ENCODE data around the gene RFTN2. TPM values are rescaled to one million over a fixed set of nuclear protein-coding genes. Genes with fewer than 3 reads are reported as not detected.
"Not testable (repeated sequence)": the region's sequence is repeated elsewhere in the genome, so short reads cannot be mapped to it uniquely, and the experiment has no call there.

Gene RFTN2
- total RNA-seq, 1 experiment from 2014 or later, result not detected

DNA sequence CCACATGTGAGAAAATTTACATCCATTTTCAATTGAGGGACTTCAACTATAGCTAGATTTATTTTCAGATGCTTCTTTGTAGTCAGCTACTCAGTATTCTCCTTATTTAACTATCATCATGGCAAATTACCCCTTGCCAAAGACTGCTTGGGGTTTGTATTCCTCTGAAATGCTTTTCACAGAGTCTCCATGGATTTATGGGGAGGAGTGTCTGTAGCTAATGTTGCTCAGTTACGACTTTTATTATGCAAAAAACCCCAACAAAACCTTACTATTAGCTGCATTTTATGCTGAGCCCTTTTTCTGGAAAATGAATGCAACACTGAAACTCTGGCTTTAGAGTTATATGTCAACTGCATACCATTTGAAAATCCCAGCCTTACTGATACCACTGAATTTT is 78.6 kb downstream of the RFTN2 start:
- TF ChIP-seq CTCF (IDR thresholded peaks at IDR 0.05) (no peak), POLR2AphosphoS5 (IDR thresholded peaks at IDR 0.05; ENCODE audit: low read depth, low read length) (no peak), SIN3A (IDR thresholded peaks at IDR 0.05; ENCODE audit: borderline replicate concordance, insufficient read depth, low read depth, low read length) (no peak), TCF7L2 (IDR thresholded peaks at IDR 0.05; ENCODE audit: low read depth, low read length) (no peak)
- TF ChIP-seq, protein P1, sequence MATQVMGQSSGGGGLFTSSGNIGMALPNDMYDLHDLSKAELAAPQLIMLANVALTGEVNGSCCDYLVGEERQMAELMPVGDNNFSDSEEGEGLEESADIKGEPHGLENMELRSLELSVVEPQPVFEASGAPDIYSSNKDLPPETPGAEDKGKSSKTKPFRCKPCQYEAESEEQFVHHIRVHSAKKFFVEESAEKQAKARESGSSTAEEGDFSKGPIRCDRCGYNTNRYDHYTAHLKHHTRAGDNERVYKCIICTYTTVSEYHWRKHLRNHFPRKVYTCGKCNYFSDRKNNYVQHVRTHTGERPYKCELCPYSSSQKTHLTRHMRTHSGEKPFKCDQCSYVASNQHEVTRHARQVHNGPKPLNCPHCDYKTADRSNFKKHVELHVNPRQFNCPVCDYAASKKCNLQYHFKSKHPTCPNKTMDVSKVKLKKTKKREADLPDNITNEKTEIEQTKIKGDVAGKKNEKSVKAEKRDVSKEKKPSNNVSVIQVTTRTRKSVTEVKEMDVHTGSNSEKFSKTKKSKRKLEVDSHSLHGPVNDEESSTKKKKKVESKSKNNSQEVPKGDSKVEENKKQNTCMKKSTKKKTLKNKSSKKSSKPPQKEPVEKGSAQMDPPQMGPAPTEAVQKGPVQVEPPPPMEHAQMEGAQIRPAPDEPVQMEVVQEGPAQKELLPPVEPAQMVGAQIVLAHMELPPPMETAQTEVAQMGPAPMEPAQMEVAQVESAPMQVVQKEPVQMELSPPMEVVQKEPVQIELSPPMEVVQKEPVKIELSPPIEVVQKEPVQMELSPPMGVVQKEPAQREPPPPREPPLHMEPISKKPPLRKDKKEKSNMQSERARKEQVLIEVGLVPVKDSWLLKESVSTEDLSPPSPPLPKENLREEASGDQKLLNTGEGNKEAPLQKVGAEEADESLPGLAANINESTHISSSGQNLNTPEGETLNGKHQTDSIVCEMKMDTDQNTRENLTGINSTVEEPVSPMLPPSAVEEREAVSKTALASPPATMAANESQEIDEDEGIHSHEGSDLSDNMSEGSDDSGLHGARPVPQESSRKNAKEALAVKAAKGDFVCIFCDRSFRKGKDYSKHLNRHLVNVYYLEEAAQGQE (IDR thresholded peaks at IDR 0.05; ENCODE audit: insufficient read depth in 1 of 2, low read depth in 2 of 2, low read length in 1 of 2), result no peak
- in situ Hi-C loops (cut with HindIII; ENCODE audit: low pct_unique_long_range_greater_than_20kb, low sequenced_read_pairs) (no loop called here), intact Hi-C loops (cut with micrococcal nuclease; ENCODE audit: unreplicated experiment) (loop anchor here (10.0 kb wide), 1 partner anchor 178 kb away; no protein-coding TSS in a partner anchor)
- no peaks in the 10 kb centered on the region for H3K9me3 ChIP-seq (ENCODE audit: control insufficient read depth, insufficient read depth, low read depth, low read length)
- no TSS peak for BruUV-seq (replicated peaks)
- ChIA-PET POLR2A (no interaction called here), CTCF (no interaction called here)
- H3K27ac ChIP-seq (ENCODE audit: low read length), result no peak overlapping the region
- DNase-seq (ENCODE audit: low read depth, low spot score) (no peak), ATAC-seq (no peak)
- H3K4me3 ChIP-seq (ENCODE audit: low read depth in 2 of 2, low read length in 2 of 2), result no peak overlapping the region
- H3K4me1 ChIP-seq (ENCODE audit: control insufficient read depth, insufficient read depth, low read length), result no peaks in the 10 kb centered on the region
- peaks cover 4% of the 10 kb centered on the region; the same call in 1 of the 2 replicates for H3K27me3 ChIP-seq (ENCODE audit: control insufficient read depth, insufficient read depth, low read length)
- H3K36me3 ChIP-seq (ENCODE audit: control insufficient read depth, insufficient read depth, low read length), result no peaks in the 10 kb centered on the region

DNA sequence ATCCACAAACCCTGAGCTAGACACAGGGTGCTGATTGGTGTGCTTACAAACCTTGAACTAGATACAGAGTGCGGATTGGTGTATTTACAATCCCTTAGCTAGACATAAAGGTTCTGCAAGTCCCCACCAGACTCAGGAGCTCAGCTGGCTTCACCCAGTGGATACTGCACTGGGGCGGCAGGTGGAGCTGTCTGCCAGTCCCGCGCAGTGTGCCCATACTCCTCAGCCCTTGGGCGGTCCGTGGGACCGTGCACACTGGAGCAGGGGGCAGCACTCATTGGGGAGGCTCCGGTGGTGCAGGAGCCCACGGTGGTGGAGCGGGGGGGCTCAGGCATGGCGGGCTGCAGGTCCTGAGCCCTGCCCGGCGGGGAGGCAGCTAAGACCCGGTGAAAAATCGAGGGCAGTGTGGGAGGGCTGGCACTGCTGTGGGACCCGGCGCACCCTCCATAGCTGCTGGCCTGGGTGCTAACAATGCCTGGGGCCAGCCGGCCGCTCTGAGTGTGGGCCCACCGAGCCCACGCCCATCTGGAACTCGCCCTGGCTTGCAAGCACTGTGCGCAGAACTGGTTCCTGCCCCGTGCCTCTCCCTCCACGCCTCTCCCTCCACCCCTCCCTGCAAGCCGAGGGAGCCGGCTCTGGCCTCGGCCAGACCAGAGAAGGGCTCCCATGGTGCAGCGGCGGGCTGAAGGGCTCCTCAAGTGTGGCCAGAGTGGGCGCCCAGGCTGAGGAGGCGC is 83.9 kb downstream of the RFTN2 start:
- DNase-seq (ENCODE audit: low read depth, low spot score) (no peak), ATAC-seq (no peak)
- no peaks in the 10 kb centered on the region for H3K4me1 ChIP-seq (ENCODE audit: control insufficient read depth, insufficient read depth, low read length)
- CTCF ChIA-PET, result no interaction called here
- BruUV-seq (replicated peaks), result no TSS peak
- TF ChIP-seq SIN3A (IDR thresholded peaks at IDR 0.05; ENCODE audit: borderline replicate concordance, insufficient read depth, low read depth, low read length), result no peak
- TF ChIP-seq, protein P1 (IDR thresholded peaks at IDR 0.05; ENCODE audit: insufficient read depth in 1 of 2, low read depth in 2 of 2, low read length in 1 of 2), result no peak
- no peak for TF ChIP-seq POLR2AphosphoS5 (IDR thresholded peaks at IDR 0.05; ENCODE audit: low read depth, low read length)
- no peak for TF ChIP-seq CTCF (IDR thresholded peaks at IDR 0.05)
- no peak for TF ChIP-seq TCF7L2 (IDR thresholded peaks at IDR 0.05; ENCODE audit: low read depth, low read length)
- in situ Hi-C loops (cut with HindIII; ENCODE audit: low pct_unique_long_range_greater_than_20kb, low sequenced_read_pairs) (no loop called here), intact Hi-C loops (cut with micrococcal nuclease; ENCODE audit: unreplicated experiment) (loop anchor here (10.0 kb wide), 1 partner anchor 183 kb away; no protein-coding TSS in a partner anchor)
- POLR2A ChIA-PET, result no interaction called here
- peaks cover 4% of the 10 kb centered on the region; the same call in 1 of the 2 replicates for H3K27me3 ChIP-seq (ENCODE audit: control insufficient read depth, insufficient read depth, low read length)
- H3K27ac ChIP-seq (ENCODE audit: low read length), result no peak overlapping the region
- no peaks in the 10 kb centered on the region for H3K36me3 ChIP-seq (ENCODE audit: control insufficient read depth, insufficient read depth, low read length)
- H3K9me3 ChIP-seq (ENCODE audit: control insufficient read depth, insufficient read depth, low read depth, low read length), result no peaks in the 10 kb centered on the region
- no peak overlapping the region for H3K4me3 ChIP-seq (ENCODE audit: low read depth in 2 of 2, low read length in 2 of 2)

DNA sequence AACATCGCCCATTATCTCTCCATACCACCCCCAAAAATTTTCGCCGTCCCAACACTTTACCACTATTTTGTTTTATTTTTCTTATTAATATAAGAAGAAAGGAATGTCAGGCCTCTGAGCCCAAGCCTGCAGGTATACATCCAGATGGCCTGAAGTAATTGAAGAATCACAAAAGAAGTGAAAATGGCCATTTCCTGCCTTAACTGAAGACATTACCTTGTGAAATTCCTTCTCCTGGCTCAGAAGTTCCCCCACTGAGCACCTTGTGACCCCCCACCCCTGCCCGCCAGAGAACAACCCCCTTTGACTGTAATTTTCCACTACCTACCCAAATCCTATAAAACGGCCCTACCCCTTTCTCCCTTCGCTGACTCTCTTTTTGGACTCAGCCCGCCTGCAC is 88.1 kb downstream of the RFTN2 start:
- CTCF ChIA-PET; H3K4me3 ChIP-seq (ENCODE audit: low read depth in 2 of 2, low read length in 2 of 2); POLR2A ChIA-PET; H3K27ac ChIP-seq (ENCODE audit: low read length); H3K27me3 ChIP-seq (ENCODE audit: control insufficient read depth, insufficient read depth, low read length); intact Hi-C loops (cut with micrococcal nuclease; ENCODE audit: unreplicated experiment); H3K4me1 ChIP-seq (ENCODE audit: control insufficient read depth, insufficient read depth, low read length); H3K9me3 ChIP-seq (ENCODE audit: control insufficient read depth, insufficient read depth, low read depth, low read length); H3K36me3 ChIP-seq (ENCODE audit: control insufficient read depth, insufficient read depth, low read length); DNase-seq (ENCODE audit: low read depth, low spot score); BruUV-seq (replicated peaks); ATAC-seq; in situ Hi-C loops (cut with HindIII; ENCODE audit: low pct_unique_long_range_greater_than_20kb, low sequenced_read_pairs): not testable (repeated sequence)
